ENCODE measurements around the gene RNF130. TPM values are rescaled to one million over a fixed set of nuclear protein-coding genes. Genes with fewer than 3 reads are reported as not detected.
"Not testable (repeated sequence)": the region's sequence is repeated elsewhere in the genome, so short reads cannot be mapped to it uniquely, and the experiment has no call there.

Gene RNF130
- total and polyA plus RNA-seq, 8 donors = 61.0 to 125 (median 70.7) TPM

- H3K27me3 ChIP-seq = no peaks in the 10 kb centered on the region
- peaks cover 0 to 13% of the 10 kb centered on the region in 2 donors for H3K4me1 ChIP-seq
- ATAC-seq (no peak), DNase-seq (no peak)
- H3K9me3 ChIP-seq = no peaks in the 10 kb centered on the region
- intact Hi-C loops (cut with DNase I) = no loop called here
- no peak overlapping the region for H3K27ac ChIP-seq
- H3K4me3 ChIP-seq = no peak overlapping the region
- TF ChIP-seq CTCF (IDR thresholded peaks at IDR 0.05) = no peak
- peaks cover 0 to 12% of the 10 kb centered on the region in 2 donors for H3K36me3 ChIP-seq
Measured at GRCh38 chr5:180020176-180020575, 51.4 kb downstream of the RNF130 start.

- no peak for ATAC-seq
- Histone ChIP-seq H3K36me3 (peaks cover 0 to 12% of the 10 kb centered on the region in 2 donors), H3K27me3 (no peaks in the 10 kb centered on the region), H3K4me1 (no peaks in the 10 kb centered on the region), H3K9me3 (no peaks in the 10 kb centered on the region), H3K4me3 (no peak overlapping the region), H3K27ac (no peak overlapping the region)
- DNase-seq = no peak
- intact Hi-C loops (cut with DNase I) = no loop called here
- TF ChIP-seq CTCF (IDR thresholded peaks at IDR 0.05) = no peak
Measured at GRCh38 chr5:180018347-180019060, 53.1 kb downstream of the RNF130 start.

GRCh38 chr5:180015523-180015922, 56.0 kb downstream of the RNF130 start:
- H3K9me3 ChIP-seq; DNase-seq; H3K27ac ChIP-seq; H3K4me3 ChIP-seq; intact Hi-C loops (cut with DNase I); ATAC-seq; H3K27me3 ChIP-seq; H3K4me1 ChIP-seq: not testable (repeated sequence)
- H3K36me3 ChIP-seq = peaks cover 0 to 32% of the 10 kb centered on the region in 2 donors

- no peaks in the 10 kb centered on the region for H3K27me3 ChIP-seq
- no peak overlapping the region for H3K4me3 ChIP-seq
- TF ChIP-seq CTCF (IDR thresholded peaks at IDR 0.05) = no peak
- peaks cover 0 to 24% of the 10 kb centered on the region in 2 donors for H3K36me3 ChIP-seq
- ATAC-seq (no peak), DNase-seq (no peak)
- intact Hi-C loops (cut with DNase I) = no loop called here
- no peaks in the 10 kb centered on the region for H3K9me3 ChIP-seq
- no peak overlapping the region for H3K27ac ChIP-seq
- H3K4me1 ChIP-seq = no peaks in the 10 kb centered on the region
Measured at GRCh38 chr5:180013678-180014077, 57.9 kb downstream of the RNF130 start.

- Histone ChIP-seq H3K4me1 (peaks cover 0 to 10% of the 10 kb centered on the region in 2 donors), H3K27me3 (no peaks in the 10 kb centered on the region), H3K36me3 (peaks cover 0 to 24% of the 10 kb centered on the region in 2 donors), H3K9me3 (no peaks in the 10 kb centered on the region), H3K4me3 (no peak overlapping the region), H3K27ac (no peak overlapping the region)
- ATAC-seq (no peak), DNase-seq (no peak)
- intact Hi-C loops (cut with DNase I) = no loop called here
- no peak for TF ChIP-seq CTCF (IDR thresholded peaks at IDR 0.05)
Measured at GRCh38 chr5:180012316-180012715, 59.2 kb downstream of the RNF130 start.

- Histone ChIP-seq H3K36me3 (peaks cover 0 to 24% of the 10 kb centered on the region in 2 donors), H3K4me1 (peaks cover 0 to 15% of the 10 kb centered on the region in 2 donors), H3K4me3 (no peak overlapping the region), H3K27ac (no peak overlapping the region), H3K9me3 (no peaks in the 10 kb centered on the region), H3K27me3 (no peaks in the 10 kb centered on the region)
- ATAC-seq = no peak
- no peak for TF ChIP-seq CTCF (IDR thresholded peaks at IDR 0.05)
- intact Hi-C loops (cut with DNase I) = no loop called here
- DNase-seq = no peak
Measured at GRCh38 chr5:180010636-180011035, 60.9 kb downstream of the RNF130 start.

All from left lung (tissue), 10 donors.